OCI-LY3 (cell line): Measurements from ENCODE around the gene LSP1.

ENCODE experiments used
- H2AFZ ChIP-seq: fragments of 200-600, 300-600 bp; shearing (Covaris generic); 2 replicates; pipeline ENCODE4 v1.6.0; 2014; ENCODE audit warnings: antibody characterized with exemption, low read depth, low read length
- H3K27ac ChIP-seq: fragments of 200-600, 300-600 bp; sonication (generic); 2 replicates; pipeline ENCODE4 v1.5.1; 2014; ENCODE audit warnings: mild to moderate bottlenecking, low read length, moderate library complexity, mixed read lengths
- H3K27me3 ChIP-seq: fragments of 200-600, 300-600 bp; sonication (generic); 2 replicates; pipeline ENCODE4 v1.6.1; 2014; ENCODE audit warnings: low read depth, low read length, mixed read lengths
- H3K36me3 ChIP-seq: fragments of 200-600, 300-600 bp; sonication (generic); replicated peaks from 2 replicates; pipeline ENCODE3; 2014; ENCODE audit warnings: low read depth, low read length, mixed read lengths
- H3K4me1 ChIP-seq: fragments of 300-600, 200-600 bp; sonication (generic); 2 replicates; pipeline ENCODE4 v1.6.1; 2014; ENCODE audit warnings: low read length, mixed read lengths
- H3K4me2 ChIP-seq: fragments of 200-600, 300-600 bp; sonication (generic); 2 replicates; pipeline ENCODE4 v1.6.1; 2014; ENCODE audit warnings: low read length, mixed read lengths
- H3K4me3 ChIP-seq: fragments of 300-600, 200-600 bp; sonication (generic); 2 replicates; pipeline ENCODE4 v1.5.1; 2014; ENCODE audit warnings: antibody characterized with exemption, mild to moderate bottlenecking, low read length, moderate library complexity
- H3K79me2 ChIP-seq: fragments of 300-600, 200-600 bp; shearing (Covaris generic); 2 replicates; pipeline ENCODE4 v1.6.1; 2014; ENCODE audit warnings: mild to moderate bottlenecking, low read length, mixed read lengths
- H3K9ac ChIP-seq: fragments of 300-600, 200-600 bp; shearing (Covaris generic); 2 replicates; pipeline ENCODE4 v1.6.0; 2014; ENCODE audit warnings: mild to moderate bottlenecking, low read length, moderate library complexity
- H3K9me3 ChIP-seq: fragments of 200-600, 300-600 bp; shearing (Covaris generic); 2 replicates; pipeline ENCODE4 v1.6.1; 2014; ENCODE audit warnings: low read length, mixed read lengths; ENCODE audit not compliant: insufficient read depth
- H4K20me1 ChIP-seq: fragments of 200-600, 300-600 bp; sonication (generic); 2 replicates; pipeline ENCODE4 v1.6.1; 2016; ENCODE audit warnings: low read length, mixed read lengths; ENCODE audit not compliant: insufficient read depth
- EZH2phosphoT487 ChIP-seq: fragments of 200-600 bp; shearing (Covaris generic); IDR thresholded peaks from 2 replicates; pipeline ENCODE4 v1.6.1; 2018; ENCODE audit warnings: antibody characterized with exemption, mixed run types, low read depth
- TF ChIP-seq, protein P1 (sequence below): fragments of 200-600, 300-600 bp; sonication (generic); IDR thresholded peaks from 2 replicates; pipeline ENCODE4 v1.5.1; 2014; ENCODE audit warnings: antibody characterized with exemption, low read length, low read depth

LSP1 gene

GRCh38 chr11:1870326-1870696 is 17.4 kb downstream of the LSP1 start:
- Histone ChIP-seq H3K27ac (no peak overlapping the region), H4K20me1 (peaks cover 97% of the 10 kb centered on the region), H3K79me2 (peaks cover 13% of the 10 kb centered on the region; the same call in 1 of the 2 replicates), H3K27me3 (0 out of 2 replicates have a peak, but pooled peaks cover 4% of the 10 kb centered on the region), H3K4me3 (no peak overlapping the region), H3K4me2 (no peak overlapping the region), H3K9ac (no peak overlapping the region), H2AFZ (no peak overlapping the region), H3K9me3 (no peaks in the 10 kb centered on the region), H3K4me1 (peaks cover 25% of the 10 kb centered on the region), H3K36me3 (peaks cover 23% of the 10 kb centered on the region)
- no peak for TF ChIP-seq EZH2phosphoT487
- TF ChIP-seq, protein P1, sequence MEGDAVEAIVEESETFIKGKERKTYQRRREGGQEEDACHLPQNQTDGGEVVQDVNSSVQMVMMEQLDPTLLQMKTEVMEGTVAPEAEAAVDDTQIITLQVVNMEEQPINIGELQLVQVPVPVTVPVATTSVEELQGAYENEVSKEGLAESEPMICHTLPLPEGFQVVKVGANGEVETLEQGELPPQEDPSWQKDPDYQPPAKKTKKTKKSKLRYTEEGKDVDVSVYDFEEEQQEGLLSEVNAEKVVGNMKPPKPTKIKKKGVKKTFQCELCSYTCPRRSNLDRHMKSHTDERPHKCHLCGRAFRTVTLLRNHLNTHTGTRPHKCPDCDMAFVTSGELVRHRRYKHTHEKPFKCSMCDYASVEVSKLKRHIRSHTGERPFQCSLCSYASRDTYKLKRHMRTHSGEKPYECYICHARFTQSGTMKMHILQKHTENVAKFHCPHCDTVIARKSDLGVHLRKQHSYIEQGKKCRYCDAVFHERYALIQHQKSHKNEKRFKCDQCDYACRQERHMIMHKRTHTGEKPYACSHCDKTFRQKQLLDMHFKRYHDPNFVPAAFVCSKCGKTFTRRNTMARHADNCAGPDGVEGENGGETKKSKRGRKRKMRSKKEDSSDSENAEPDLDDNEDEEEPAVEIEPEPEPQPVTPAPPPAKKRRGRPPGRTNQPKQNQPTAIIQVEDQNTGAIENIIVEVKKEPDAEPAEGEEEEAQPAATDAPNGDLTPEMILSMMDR: no peak

DNA sequence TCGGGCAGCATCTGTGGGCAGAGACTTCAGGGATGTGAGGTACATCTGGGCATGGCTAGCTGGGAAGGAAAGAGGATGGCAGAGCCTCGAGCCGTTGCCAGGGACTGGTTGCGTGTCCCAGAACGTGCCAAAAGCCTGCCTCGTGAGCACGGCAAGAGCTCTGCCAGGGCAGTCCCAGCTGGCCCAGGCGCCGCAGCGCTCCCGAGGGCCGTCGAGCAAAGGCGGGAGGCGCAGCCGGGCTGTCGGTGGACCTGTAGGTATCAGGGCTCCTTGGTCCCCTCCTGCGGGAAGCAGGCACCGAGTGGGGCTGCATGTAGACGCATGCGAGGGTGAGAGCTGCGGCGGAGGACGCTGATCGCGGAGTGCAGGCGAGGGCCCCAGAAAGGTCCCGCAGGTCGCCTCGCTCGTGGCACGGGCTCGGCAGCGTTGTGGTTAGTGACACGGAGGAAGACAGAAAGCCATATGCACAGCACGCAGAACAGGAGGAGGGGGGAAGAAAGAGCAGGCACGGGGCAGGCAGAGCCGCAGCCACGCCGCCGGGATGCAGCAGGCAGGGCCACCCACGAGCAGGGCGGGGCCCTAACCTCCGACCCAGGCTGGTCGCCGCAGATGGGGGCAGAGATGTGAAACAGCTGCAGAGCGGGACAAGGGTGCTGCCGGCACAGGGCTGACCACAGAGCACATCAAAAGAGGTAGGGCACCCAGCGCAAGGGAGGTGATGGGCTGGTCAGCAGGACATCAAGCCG is 18.0 kb downstream of the LSP1 start:
- H3K9me3 ChIP-seq: no peaks in the 10 kb centered on the region
- peaks cover 17% of the 10 kb centered on the region for H3K36me3 ChIP-seq
- H3K9ac ChIP-seq: no peak overlapping the region
- no peak overlapping the region for H3K4me2 ChIP-seq
- peaks cover 25% of the 10 kb centered on the region for H3K4me1 ChIP-seq
- H3K27me3 ChIP-seq: 0 out of 2 replicates have a peak, but pooled peaks cover 4% of the 10 kb centered on the region
- no peak overlapping the region for H3K27ac ChIP-seq
- peaks cover 12% of the 10 kb centered on the region; the same call in 1 of the 2 replicates for H3K79me2 ChIP-seq
- H3K4me3 ChIP-seq: no peak overlapping the region
- H4K20me1 ChIP-seq: peaks cover 97% of the 10 kb centered on the region
- TF ChIP-seq EZH2phosphoT487: no peak
- TF ChIP-seq, protein P1: no peak
- no peak overlapping the region for H2AFZ ChIP-seq

DNA sequence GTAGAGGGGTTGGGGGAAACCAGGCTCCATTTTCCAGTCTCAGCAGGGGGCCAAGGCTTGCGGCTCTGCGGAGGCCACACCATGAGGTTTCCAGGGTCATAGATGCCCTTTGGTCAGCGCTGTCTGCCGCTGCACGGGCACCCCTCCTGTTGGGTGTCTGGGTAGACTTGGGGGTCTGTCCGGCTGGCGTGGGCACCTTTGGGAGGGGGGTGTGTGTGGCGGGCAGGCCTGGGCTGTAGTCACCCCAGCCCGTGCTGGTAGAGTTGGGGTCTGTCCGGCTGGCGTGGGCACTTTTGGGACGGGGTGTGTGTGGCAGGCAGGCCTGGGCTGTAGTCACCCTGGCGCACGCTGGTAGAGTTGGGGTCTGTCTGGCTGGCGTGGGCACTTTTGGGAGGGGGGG is 18.6 kb downstream of the LSP1 start:
- Histone ChIP-seq H3K27ac (no peak overlapping the region), H3K9ac (no peak overlapping the region), H2AFZ (no peak overlapping the region), H3K27me3 (0 out of 2 replicates have a peak, but pooled peaks cover 4% of the 10 kb centered on the region), H3K4me2 (no peak overlapping the region), H3K79me2 (peaks cover 8% of the 10 kb centered on the region; the same call in 1 of the 2 replicates), H3K9me3 (no peaks in the 10 kb centered on the region), H3K36me3 (peaks cover 14% of the 10 kb centered on the region), H3K4me3 (no peak overlapping the region), H3K4me1 (peaks cover 25% of the 10 kb centered on the region), H4K20me1 (peaks cover 97% of the 10 kb centered on the region)
- TF ChIP-seq EZH2phosphoT487: no peak
- TF ChIP-seq, protein P1: no peak

- TF ChIP-seq, protein P1: no peak
- no peak for TF ChIP-seq EZH2phosphoT487
- Histone ChIP-seq H3K27me3 (0 out of 2 replicates have a peak, but pooled peaks cover 4% of the 10 kb centered on the region), H4K20me1 (peaks cover 97% of the 10 kb centered on the region), H3K4me1 (peaks cover 25% of the 10 kb centered on the region), H2AFZ (no peak overlapping the region), H3K27ac (no peak overlapping the region), H3K9me3 (no peaks in the 10 kb centered on the region), H3K36me3 (peaks cover 8% of the 10 kb centered on the region), H3K79me2 (peaks cover 8% of the 10 kb centered on the region; the same call in 1 of the 2 replicates), H3K4me3 (no peak overlapping the region), H3K4me2 (no peak overlapping the region), H3K9ac (no peak overlapping the region)
Measured at GRCh38 chr11:1872267-1872985, 19.5 kb downstream of the LSP1 start.
